ENCODE measurements around the gene PTPRQ. TPM values are rescaled to one million over a fixed set of nuclear protein-coding genes. Genes with fewer than 3 reads are reported as not detected.
"Not testable (repeated sequence)": the region's sequence is repeated elsewhere in the genome, so short reads cannot be mapped to it uniquely, and the experiment has no call there.

PTPRQ gene
- total RNA-seq, 1 donor from 2014 or later = not detected

GRCh38 chr12:80634903-80635302 is 190.9 kb downstream of the PTPRQ start:
- intact Hi-C loops (cut with micrococcal nuclease) = no loop called here

- intact Hi-C loops (cut with micrococcal nuclease) = no loop called here
Measured at GRCh38 chr12:80636832-80637231, 192.8 kb downstream of the PTPRQ start.

- intact Hi-C loops (cut with micrococcal nuclease) = no loop called here
Measured at GRCh38 chr12:80641936-80642335, 197.9 kb downstream of the PTPRQ start.

GRCh38 chr12:80643961-80644360 is 199.9 kb downstream of the PTPRQ start:
- intact Hi-C loops (cut with micrococcal nuclease) = no loop called here

GRCh38 chr12:80648881-80649280 is 204.8 kb downstream of the PTPRQ start:
- intact Hi-C loops (cut with micrococcal nuclease) = no loop called here

- intact Hi-C loops (cut with micrococcal nuclease) = no loop called here
Measured at GRCh38 chr12:80655751-80656150, 211.7 kb downstream of the PTPRQ start.

- intact Hi-C loops (cut with micrococcal nuclease) = no loop called here
Measured at GRCh38 chr12:80659512-80660063, 215.6 kb downstream of the PTPRQ start.

- intact Hi-C loops (cut with micrococcal nuclease) = no loop called here
Measured at GRCh38 chr12:80662586-80662985, 218.6 kb downstream of the PTPRQ start.

GRCh38 chr12:80670214-80670613 is 226.2 kb downstream of the PTPRQ start:
- intact Hi-C loops (cut with micrococcal nuclease) = no loop called here

GRCh38 chr12:80676042-80676636 is 232.1 kb downstream of the PTPRQ start:
- intact Hi-C loops (cut with micrococcal nuclease) = not testable (repeated sequence)

- intact Hi-C loops (cut with micrococcal nuclease) = no loop called here
Measured at GRCh38 chr12:80676856-80677255, 232.8 kb downstream of the PTPRQ start.

- intact Hi-C loops (cut with micrococcal nuclease) = no loop called here
Measured at GRCh38 chr12:80677994-80678393, 234.0 kb downstream of the PTPRQ start.

- intact Hi-C loops (cut with micrococcal nuclease) = no loop called here
Measured at GRCh38 chr12:80679346-80680131, 235.5 kb downstream of the PTPRQ start.

- intact Hi-C loops (cut with micrococcal nuclease) = no loop called here
Measured at GRCh38 chr12:80681287-80681686, 237.3 kb downstream of the PTPRQ start.

- intact Hi-C loops (cut with micrococcal nuclease) = no loop called here
Measured at GRCh38 chr12:80681786-80682185, 237.8 kb downstream of the PTPRQ start.

GRCh38 chr12:80684077-80684495 is 240.1 kb downstream of the PTPRQ start:
- intact Hi-C loops (cut with micrococcal nuclease) = no loop called here

GRCh38 chr12:80690090-80690489 is 246.1 kb downstream of the PTPRQ start:
- intact Hi-C loops (cut with micrococcal nuclease) = no loop called here

- intact Hi-C loops (cut with micrococcal nuclease) = no loop called here
Measured at GRCh38 chr12:80690513-80690912, 246.5 kb downstream of the PTPRQ start.

GRCh38 chr12:80692114-80692513 is 248.1 kb downstream of the PTPRQ start:
- intact Hi-C loops (cut with micrococcal nuclease) = no loop called here

- intact Hi-C loops (cut with micrococcal nuclease) = no loop called here
Measured at GRCh38 chr12:80697270-80697887, 253.3 kb downstream of the PTPRQ start.

- intact Hi-C loops (cut with micrococcal nuclease) = no loop called here
Measured at GRCh38 chr12:80698256-80698655, 254.2 kb downstream of the PTPRQ start.

- intact Hi-C loops (cut with micrococcal nuclease) = no loop called here
Measured at GRCh38 chr12:80698847-80699542, 255.0 kb downstream of the PTPRQ start.

All from T-helper 2 cell treated with Interferon-gamma antibody and Interleukin-4, amounts not matched to agents 100 ng/mL and 5 ng/mL, for 36 hours (primary cell).